HG02870 (cell line): Measurements from ENCODE around the gene PSMD7.
A peak's percentile ranks its signal among the peaks of the same experiment; 100 is the strongest.
"Not testable (repeated sequence)": the region's sequence is repeated elsewhere in the genome, so short reads cannot be mapped to it uniquely, and the experiment has no call there.

ENCODE experiments used
- ATAC-seq: cut with Tn5 transposase; IDR thresholded peaks from one replicate; pipeline ENCODE4 v1.9.1; 2021; ENCODE audit warnings: mild to moderate bottlenecking, moderate library complexity; ENCODE audit not compliant: unreplicated experiment

PSMD7 gene

GRCh38 chr16:74296104-74296431 is 546 bp upstream of the PSMD7 start:
- peak; percentile 14 for ATAC-seq

GRCh38 chr16:74297145-74297665 is 591 bp downstream of the PSMD7 start:
- ATAC-seq, result peak; percentile 31

- no peak for ATAC-seq
These were observed 1.5 kb downstream of the PSMD7 start for GRCh38 chr16:74298104-74298503.

DNA sequence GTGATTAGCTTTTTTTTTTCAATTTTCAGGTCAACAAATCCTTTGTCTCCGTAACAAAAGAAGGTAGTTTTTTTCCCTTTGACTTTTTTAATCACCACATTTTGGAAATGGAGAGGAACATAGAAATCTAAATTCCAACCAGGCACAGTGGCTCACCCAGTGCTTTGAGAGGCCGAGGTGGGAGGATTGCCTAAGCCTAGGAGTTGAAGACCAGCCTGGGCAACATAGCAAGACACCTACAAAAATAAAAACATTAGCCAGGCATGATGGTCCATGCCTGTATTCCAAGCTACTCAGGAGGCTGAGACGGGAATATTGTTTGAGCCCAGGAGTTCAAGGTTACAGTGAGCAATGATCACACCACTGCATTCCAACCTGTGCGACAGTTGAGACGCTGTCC is 5.7 kb downstream of the PSMD7 start:
- no peak for ATAC-seq

GRCh38 chr16:74304164-74304834 is 7.7 kb downstream of the PSMD7 start:
- no peak for ATAC-seq

GRCh38 chr16:74304835-74305176 is 8.2 kb downstream of the PSMD7 start:
- no peak for ATAC-seq

DNA sequence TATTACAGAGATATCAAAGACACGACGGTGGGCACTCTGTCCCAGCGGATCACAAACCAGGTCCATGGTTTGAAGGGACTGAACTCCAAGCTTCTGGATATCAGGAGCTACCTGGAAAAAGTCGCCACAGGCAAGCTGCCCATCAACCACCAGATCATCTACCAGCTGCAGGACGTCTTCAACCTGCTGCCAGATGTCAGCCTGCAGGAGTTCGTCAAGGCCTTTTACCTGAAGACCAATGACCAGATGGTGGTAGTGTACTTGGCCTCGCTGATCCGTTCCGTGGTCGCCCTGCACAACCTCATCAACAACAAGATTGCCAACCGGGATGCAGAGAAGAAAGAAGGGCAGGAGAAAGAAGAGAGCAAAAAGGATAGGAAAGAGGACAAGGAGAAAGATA is 8.7 kb downstream of the PSMD7 start:
- no peak for ATAC-seq

- no peak for ATAC-seq
These were observed 9.6 kb downstream of the PSMD7 start for GRCh38 chr16:74305978-74306784.

DNA sequence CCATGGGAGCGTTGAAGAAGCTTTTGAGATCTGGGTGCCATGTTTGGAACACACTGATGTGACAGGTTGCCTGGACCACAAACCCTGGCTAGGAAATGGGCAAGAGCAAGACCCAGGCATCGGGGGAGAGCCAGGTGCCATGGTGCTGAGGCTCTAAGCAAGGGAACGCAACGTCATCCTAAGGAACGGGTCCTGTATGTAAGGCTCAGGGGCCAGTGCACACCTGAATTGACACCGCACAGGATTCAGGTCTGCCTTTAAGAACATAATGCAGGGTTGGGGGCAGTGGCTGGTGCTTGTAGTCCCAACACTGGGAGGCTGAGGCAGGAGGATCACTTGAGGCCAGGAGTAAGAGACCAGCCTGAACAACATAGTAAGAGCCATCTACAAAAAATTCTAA is 10.8 kb downstream of the PSMD7 start:
- no peak for ATAC-seq

DNA sequence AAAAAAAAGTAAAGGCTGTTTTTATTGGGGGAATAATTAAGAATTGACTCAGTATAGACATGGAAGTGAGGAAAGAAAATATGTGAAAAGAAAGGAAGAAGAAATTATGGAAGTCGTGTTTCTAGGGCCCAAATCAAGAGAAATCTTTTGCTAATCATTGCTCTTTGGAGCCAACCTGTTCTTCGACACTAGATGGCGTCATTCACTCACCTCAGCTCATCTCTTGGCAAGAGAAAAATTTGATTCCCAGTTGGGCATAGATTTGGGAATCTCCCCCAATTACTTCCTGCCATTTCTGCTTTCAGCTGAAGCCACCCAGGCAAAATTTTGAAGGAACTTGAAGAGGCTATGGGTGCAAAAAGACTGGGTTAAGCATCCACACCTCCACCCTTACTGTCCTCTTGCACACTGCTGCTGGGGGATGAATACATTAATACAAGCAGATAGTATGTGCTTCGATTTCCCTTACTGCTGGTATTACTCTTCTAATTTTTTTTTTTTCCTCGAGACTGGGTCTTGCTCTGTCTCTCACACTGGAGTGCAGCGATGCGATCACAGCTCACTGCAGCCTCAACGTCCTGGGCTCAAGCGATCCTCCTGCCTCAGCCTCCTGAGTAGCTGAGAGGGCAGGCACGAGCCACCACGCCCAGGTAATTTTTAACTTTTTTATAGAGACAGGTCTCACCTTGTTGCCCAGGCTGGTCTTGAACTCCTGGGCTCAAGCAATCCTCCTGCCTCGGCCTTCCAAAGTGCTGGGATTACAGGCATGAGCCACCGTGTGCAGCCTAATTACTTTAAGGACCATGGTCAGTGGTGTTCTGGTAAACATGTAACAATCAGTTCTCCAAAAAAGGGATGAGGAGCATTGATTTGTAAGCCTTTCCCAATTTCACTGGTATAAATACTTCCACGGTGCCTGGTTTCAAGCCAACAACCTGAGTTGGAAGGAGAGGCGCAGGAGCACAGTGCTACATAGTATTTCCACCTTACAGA is 13.5 kb downstream of the PSMD7 start:
- ATAC-seq, result no peak

- no peak for ATAC-seq
These were observed 18.4 kb downstream of the PSMD7 start for GRCh38 chr16:74315059-74315458.

DNA sequence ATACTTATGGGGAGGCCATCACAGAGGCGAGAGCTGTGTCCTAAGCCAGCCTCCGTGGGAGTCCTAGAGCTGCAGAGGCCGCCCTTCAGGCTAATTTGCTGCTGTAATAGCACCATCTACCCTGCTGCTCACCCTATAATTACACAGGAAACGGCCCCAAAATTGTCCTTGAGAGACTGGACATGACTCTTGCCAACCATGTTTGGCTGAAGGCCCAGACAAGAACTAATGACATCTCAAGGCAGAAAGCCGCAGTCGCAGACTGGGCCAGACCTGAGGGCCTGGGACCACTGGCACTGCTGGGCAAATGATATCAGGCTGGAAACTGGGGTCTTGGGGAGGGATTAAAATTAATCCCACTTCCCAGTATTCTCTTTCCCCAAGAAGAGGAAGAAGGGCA is 24.1 kb downstream of the PSMD7 start:
- ATAC-seq, result no peak

DNA sequence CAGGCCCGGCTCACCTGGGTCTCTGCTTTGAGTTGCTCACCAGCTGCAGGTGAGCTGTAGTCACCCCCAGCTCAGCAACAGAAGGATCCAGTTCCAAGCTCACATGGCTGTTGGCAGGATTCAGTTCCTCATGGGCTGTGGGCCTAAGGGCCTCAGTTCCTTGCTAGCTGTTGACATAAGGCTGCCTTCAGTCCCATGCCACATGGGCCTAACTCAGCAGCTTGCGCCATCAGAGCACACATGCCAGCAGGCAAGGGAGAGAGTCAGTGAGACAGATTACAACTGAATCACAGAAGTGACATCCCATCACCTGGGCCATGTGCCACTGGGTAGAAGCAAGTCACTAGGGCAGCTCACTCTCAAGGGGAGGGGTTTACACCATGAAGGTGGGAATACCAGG is 24.7 kb downstream of the PSMD7 start:
- ATAC-seq, result no peak

DNA sequence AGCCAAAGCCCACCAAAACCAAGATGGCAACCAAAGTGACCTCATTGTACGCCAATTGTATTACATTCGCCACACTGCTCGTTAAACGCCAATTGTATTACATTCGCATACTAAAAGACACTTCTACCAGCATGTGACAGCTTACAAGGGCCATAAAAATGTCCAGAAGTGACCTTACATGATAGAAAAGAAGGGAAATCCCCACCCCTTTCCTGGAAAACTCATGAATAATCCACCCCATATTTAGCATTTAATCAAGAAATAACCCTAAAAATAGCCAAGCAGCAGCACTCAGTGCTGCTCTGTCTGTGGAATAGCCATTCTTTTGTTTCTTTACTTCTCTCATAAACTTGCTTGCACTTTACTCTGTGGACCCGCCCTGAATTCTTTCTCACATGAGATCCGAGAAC is 25.7 kb downstream of the PSMD7 start:
- ATAC-seq, result no peak

GRCh38 chr16:74324777-74325176 is 28.2 kb downstream of the PSMD7 start:
- not testable (repeated sequence) for ATAC-seq

DNA sequence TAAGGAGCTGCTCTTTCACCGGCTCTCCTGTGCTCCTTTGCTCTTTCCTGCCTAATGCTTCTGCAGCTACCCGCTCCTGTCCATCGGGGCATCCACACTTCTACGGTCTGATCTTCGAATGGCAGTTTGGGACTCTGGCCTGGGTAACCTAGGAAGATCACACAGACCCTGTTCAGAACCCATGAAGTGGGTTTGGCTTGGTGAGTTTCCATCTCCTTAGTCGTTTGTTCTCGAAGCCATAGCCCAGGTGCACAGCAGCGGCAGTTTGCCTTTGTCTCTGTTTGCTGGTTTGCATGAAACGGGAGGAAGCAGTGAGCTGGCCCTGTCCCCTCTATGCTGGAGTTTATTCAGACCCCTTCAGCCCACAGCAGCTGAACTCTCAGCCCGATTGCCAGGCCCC is 29.0 kb downstream of the PSMD7 start:
- no peak for ATAC-seq

DNA sequence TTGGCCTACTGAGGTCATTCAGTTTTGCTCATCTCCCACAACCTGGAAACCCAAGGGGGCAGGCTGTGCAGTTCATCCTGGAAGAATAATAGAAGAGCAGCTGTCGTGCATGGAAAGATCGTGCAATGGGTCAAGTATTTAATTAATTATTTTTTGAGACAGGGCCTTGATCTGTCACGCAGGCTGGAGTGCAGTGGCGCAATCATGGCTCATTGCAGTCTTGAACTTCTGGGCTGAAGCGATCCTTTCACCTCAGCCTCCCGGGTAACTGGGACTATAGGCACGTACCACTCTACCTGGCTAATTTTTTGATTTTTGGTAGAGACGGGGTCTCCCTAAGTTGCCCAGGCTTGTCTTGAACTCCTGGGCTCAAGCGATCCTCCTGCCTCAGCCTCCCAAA is 31.7 kb downstream of the PSMD7 start:
- not testable (repeated sequence) for ATAC-seq

- not testable (repeated sequence) for ATAC-seq
These were observed 35.9 kb downstream of the PSMD7 start for GRCh38 chr16:74332469-74332868.

- ATAC-seq, result not testable (repeated sequence)
These were observed 40.9 kb downstream of the PSMD7 start for GRCh38 chr16:74337506-74337905.

DNA sequence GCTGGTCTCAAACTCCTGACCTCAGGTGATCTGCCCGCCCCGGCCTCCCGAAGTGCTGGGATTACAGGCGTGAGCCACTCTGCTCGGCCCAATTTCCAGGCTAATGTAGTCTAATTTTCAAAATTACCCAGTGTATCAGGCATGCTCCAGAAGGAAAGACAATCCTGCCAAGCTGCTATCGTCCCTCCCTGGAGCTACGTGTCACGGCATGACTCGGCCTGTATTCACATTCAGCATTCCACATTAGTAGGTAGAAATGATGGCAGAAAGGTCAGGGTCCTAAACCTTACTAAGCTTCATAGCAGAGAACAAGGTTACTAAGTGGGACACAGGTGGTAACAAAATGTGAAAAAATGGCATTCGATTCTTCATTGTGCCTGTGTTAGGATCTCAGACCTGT is 42.6 kb downstream of the PSMD7 start:
- ATAC-seq, result not testable (repeated sequence)

DNA sequence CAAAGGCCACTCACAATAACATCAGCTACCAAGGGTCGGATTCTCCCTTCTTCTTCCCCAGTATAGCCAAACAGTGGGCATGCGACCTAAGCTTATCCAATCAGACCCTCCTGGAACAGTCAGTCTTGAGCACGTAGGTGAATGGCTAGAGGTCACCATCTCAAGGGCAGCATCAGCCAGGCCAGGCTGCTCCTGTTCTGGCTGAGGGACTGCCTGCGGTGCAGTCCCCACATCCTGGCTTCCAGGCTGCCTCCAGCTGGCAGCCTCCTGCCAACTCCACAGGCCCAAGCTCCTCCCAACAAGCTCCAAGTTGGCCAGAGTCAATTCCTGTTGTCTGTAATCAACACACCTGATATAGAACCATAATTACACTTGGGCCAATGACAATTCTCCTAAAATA is 56.4 kb downstream of the PSMD7 start:
- ATAC-seq, result not testable (repeated sequence)
